Measurements from ENCODE around the gene KLHL12.

Gene KLHL12

DNA sequence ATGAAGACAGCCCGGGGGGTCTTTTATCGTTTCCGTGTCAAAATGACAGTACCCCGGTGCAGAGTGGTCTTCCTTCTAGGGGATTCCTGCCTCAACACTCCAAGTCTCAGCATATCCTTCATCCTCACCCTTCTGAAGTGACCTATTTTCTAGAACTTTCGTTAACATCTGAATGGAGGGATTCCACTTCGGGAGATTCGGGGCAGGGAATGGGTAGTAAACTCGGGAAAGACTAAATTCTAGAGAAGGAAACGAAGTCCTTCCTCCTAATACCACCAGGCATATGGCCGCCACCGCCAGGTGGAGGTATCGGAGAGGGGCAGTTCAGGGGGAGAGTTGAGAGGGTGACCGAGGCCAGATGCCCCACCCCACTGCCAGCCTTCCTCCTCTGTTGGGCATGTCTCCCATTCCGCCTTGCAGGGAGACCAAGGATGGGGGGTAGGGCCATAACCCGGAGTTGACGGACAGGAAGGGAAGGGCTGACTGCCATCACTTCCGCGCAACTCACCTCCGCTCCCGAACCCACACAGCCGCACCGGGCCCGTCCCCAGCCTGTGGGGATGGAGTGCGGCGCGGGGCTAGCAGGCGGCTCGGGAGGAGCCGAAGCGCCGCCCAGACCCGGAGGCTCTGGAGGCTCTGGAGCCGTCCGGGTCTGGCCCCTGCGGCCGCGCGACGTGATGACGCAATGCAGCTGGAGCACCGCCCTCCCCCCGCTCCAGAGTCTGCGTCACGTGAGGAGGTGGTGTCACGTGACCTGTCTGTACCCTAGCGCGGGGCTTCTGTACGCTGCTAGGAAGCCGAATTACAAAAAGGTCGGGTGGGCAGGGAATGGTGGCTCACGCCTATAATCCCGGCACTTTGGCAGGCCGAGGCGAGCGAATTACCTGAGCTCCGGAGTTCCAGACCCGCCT lies at the start of gene KLHL12:
TSS of gene KLHL12 (minus strand) at position 654 of the 911 bp plus-strand sequence. CDS start 2,072 bp downstream, outside the sequence.
- Histone ChIP-seq H3K4me1 (ENCODE audit: control insufficient read depth, insufficient read depth, low read length) (no peaks in the 10 kb centered on the region), H3K9ac (ENCODE audit: low read length in 2 of 2) (peak within 1 kb of the TSS; percentile 88 to 95)

DNA sequence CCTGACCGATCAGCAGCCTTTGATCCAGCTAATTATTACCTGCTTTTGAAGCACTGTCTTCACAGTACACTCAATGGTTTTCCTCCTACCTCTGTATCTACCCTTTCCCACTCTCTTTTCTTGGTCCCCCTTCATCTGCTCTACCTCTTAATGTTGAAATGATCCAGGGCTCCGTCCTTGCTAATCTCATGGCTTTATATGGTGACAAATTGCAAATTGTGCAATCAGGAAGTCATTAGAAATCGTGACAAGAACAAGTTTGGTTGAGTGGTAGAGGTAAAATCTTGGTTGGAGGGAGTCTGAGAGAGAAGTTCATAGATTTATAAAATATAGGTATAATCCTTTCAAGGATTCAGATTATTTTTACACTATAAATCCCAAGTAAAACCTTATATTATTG lies 49.6 kb upstream of the KLHL12 start:
- Histone ChIP-seq H3K9me3 (ENCODE audit: control insufficient read depth in 2 of 2, low read length in 2 of 2) (no peaks in the 10 kb centered on the region), H3K27me3 (ENCODE audit: control insufficient read depth in 1 of 2, insufficient read depth in 2 of 2, low read length in 2 of 2) (peaks cover 4 to 11% of the 10 kb centered on the region in 2 donors), H3K9ac (ENCODE audit: low read length in 2 of 2) (no peak overlapping the region), H3K36me3 (ENCODE audit: control insufficient read depth in 2 of 2, insufficient read depth in 2 of 2, low read length in 2 of 2) (no peaks in the 10 kb centered on the region), H3K27ac (ENCODE audit: low read length) (no peak overlapping the region), H3K4me1 (ENCODE audit: control insufficient read depth, insufficient read depth, low read length) (no peaks in the 10 kb centered on the region), H3K4me3 (ENCODE audit: low read length in 2 of 2) (no peak overlapping the region)

More for the DNA sequence above, at the start of gene KLHL12:
- Histone ChIP-seq H3K27me3 (ENCODE audit: control insufficient read depth in 1 of 2, insufficient read depth in 2 of 2, low read length in 2 of 2) (no peaks in the 10 kb centered on the region), H3K27ac (ENCODE audit: low read length) (peak within 1 kb of the TSS; percentile 87), H3K36me3 (ENCODE audit: control insufficient read depth in 2 of 2, insufficient read depth in 2 of 2, low read length in 2 of 2) (peaks cover 0 to 8% of the 10 kb centered on the region in 2 donors), H3K4me3 (ENCODE audit: low read length in 2 of 2) (peak within 1 kb of the TSS; percentile 97), H3K9me3 (ENCODE audit: control insufficient read depth in 2 of 2, low read length in 2 of 2) (no peaks in the 10 kb centered on the region)

DNA sequence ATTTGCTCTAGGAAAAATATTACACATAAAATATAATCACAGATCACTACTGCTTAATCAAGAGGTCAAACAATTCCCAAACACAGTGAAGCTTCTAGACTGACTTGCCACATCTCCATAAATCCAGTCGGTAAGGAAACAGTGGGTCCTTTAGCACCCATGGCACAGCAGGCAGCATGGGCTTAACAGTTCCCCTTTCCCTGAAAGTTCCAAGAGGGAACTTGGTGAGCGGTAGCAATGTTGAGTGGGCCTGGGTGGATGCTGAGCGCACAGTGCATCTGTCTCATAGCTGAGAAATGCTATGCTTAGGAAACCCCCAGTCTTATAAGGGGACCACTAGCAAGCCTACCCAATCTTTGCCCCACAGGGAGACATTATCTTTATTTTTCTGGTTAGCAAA lies 47.8 kb upstream of the KLHL12 start:
- Histone ChIP-seq H3K9me3 (ENCODE audit: control insufficient read depth in 2 of 2, low read length in 2 of 2) (no peaks in the 10 kb centered on the region), H3K4me1 (ENCODE audit: control insufficient read depth, insufficient read depth, low read length) (no peaks in the 10 kb centered on the region), H3K9ac (ENCODE audit: low read length in 2 of 2) (no peak overlapping the region), H3K36me3 (ENCODE audit: control insufficient read depth in 2 of 2, insufficient read depth in 2 of 2, low read length in 2 of 2) (no peaks in the 10 kb centered on the region), H3K27ac (ENCODE audit: low read length) (no peak overlapping the region), H3K27me3 (ENCODE audit: control insufficient read depth in 1 of 2, insufficient read depth in 2 of 2, low read length in 2 of 2) (peaks cover 4 to 11% of the 10 kb centered on the region in 2 donors), H3K4me3 (ENCODE audit: low read length in 2 of 2) (no peak overlapping the region)

DNA sequence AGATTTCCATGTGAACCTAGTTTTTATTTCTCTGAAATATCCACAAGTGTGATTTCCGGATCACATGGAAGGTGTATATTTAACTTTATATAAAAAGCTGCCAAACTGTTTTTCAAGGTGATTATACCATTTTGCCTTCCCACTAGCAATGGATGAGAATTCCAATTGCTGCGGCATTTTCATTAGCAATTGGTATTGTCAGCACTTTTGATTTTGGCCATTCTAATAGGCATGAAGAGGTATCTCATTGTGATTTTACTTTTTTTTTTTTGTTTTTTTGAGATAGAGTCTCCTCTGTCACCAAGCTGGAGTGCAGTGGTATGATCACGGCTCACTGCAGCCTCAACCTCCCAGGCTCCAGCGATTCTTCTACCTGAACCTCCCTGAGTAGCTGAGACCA lies 45.0 kb upstream of the KLHL12 start:
- Histone ChIP-seq H3K9me3 (ENCODE audit: control insufficient read depth in 2 of 2, low read length in 2 of 2) (no peaks in the 10 kb centered on the region), H3K4me1 (ENCODE audit: control insufficient read depth, insufficient read depth, low read length) (peaks cover 9% of the 10 kb centered on the region), H3K27ac (ENCODE audit: low read length) (no peak overlapping the region), H3K36me3 (ENCODE audit: control insufficient read depth in 2 of 2, insufficient read depth in 2 of 2, low read length in 2 of 2) (no peaks in the 10 kb centered on the region), H3K27me3 (ENCODE audit: control insufficient read depth in 1 of 2, insufficient read depth in 2 of 2, low read length in 2 of 2) (no peaks in the 10 kb centered on the region), H3K4me3 (ENCODE audit: low read length in 2 of 2) (no peak overlapping the region), H3K9ac (ENCODE audit: low read length in 2 of 2) (no peak overlapping the region)

DNA sequence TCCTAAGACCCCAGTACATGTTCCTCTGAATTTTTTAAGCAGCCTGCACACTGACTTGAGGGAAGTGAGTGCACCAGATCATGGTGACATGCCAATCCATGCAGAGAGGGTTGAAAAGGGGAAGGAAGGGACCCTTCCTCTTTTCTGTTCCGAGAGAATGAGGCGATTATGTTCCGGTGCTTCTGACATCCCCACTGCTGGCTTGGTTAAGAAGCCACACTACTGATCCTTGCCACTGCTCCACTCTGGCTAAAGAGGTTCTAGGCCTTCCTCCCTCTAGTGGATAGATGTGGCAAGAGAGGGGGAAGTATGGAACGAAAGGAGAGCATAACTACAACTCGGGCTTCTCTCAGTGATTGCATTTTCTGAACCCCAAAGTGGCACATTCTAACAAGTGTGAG lies 41.9 kb upstream of the KLHL12 start:
- Histone ChIP-seq H3K4me1 (ENCODE audit: control insufficient read depth, insufficient read depth, low read length) (peaks cover 20% of the 10 kb centered on the region), H3K9ac (ENCODE audit: low read length in 2 of 2) (no peak overlapping the region), H3K27me3 (ENCODE audit: control insufficient read depth in 1 of 2, insufficient read depth in 2 of 2, low read length in 2 of 2) (no peaks in the 10 kb centered on the region), H3K36me3 (ENCODE audit: control insufficient read depth in 2 of 2, insufficient read depth in 2 of 2, low read length in 2 of 2) (peaks cover 0 to 11% of the 10 kb centered on the region in 2 donors), H3K9me3 (ENCODE audit: control insufficient read depth in 2 of 2, low read length in 2 of 2) (no peaks in the 10 kb centered on the region), H3K27ac (ENCODE audit: low read length) (no peak overlapping the region), H3K4me3 (ENCODE audit: low read length in 2 of 2) (peak overlapping the region in 1 of 2 donors; percentile 22)

DNA sequence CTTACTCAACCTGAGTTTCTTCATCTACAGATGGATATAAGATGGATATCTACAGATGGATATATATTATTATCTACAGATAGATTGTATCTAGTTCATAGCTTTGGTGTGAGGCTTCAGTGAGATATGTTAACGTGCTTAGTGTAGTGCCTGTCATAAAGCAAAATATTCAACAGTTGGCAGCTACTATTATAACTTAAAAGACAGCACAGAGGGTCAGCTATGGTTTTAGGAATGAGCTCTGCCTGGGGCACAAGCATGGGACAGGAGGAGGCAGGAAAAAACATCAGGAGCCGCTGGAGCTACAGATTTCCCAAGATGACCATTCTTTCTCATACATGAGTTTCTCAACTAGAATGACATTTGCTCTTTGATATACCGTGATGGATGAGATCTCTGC lies 41.3 kb upstream of the KLHL12 start:
- H3K27me3 ChIP-seq (ENCODE audit: control insufficient read depth in 1 of 2, insufficient read depth in 2 of 2, low read length in 2 of 2), result no peaks in the 10 kb centered on the region
- peaks cover 0 to 16% of the 10 kb centered on the region in 2 donors for H3K36me3 ChIP-seq (ENCODE audit: control insufficient read depth in 2 of 2, insufficient read depth in 2 of 2, low read length in 2 of 2)
- H3K9me3 ChIP-seq (ENCODE audit: control insufficient read depth in 2 of 2, low read length in 2 of 2), result no peaks in the 10 kb centered on the region
- peak overlapping the region in 1 of 2 donors; percentile 88 for H3K4me3 ChIP-seq (ENCODE audit: low read length in 2 of 2)
- peaks cover 20% of the 10 kb centered on the region for H3K4me1 ChIP-seq (ENCODE audit: control insufficient read depth, insufficient read depth, low read length)
- H3K9ac ChIP-seq (ENCODE audit: low read length in 2 of 2), result peak overlapping the region; percentile 72 to 80
- H3K27ac ChIP-seq (ENCODE audit: low read length), result peak overlapping the region; percentile 71

DNA sequence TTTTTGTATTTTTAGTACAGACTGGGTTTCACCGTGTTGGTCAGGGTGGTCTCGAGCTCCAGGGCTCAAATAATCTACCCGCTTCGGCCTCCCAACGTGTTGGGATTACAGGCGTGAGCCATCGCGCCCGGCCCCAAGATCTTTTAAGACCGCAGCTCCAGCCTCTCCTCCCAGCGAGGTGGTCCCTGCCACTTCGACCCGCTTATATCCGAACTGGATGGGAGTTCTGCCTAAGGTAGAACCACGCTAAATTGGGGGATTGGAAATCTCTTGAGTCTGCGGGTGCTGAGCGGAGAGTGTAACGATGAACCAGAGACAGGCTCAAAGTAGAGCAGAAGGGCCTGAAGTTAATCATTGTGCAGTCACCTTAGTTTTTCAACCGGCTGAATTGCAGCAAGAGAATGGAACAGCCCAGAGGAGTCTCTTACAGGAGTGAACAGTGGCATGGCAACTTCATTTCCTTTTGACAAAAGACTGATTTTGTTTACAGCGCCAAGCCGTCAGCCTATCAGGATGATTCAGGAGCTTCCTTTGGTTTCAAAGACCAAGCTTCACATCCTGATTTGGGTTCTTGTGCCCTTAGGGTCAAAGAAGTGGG lies 40.7 kb upstream of the KLHL12 start:
- Histone ChIP-seq H3K4me1 (ENCODE audit: control insufficient read depth, insufficient read depth, low read length) (peaks cover 20% of the 10 kb centered on the region), H3K27me3 (ENCODE audit: control insufficient read depth in 1 of 2, insufficient read depth in 2 of 2, low read length in 2 of 2) (no peaks in the 10 kb centered on the region), H3K9me3 (ENCODE audit: control insufficient read depth in 2 of 2, low read length in 2 of 2) (no peaks in the 10 kb centered on the region), H3K9ac (ENCODE audit: low read length in 2 of 2) (peak overlapping the region; percentile 72 to 80), H3K4me3 (ENCODE audit: low read length in 2 of 2) (peak overlapping the region; percentile 78 to 88), H3K27ac (ENCODE audit: low read length) (peak overlapping the region; percentile 71), H3K36me3 (ENCODE audit: control insufficient read depth in 2 of 2, insufficient read depth in 2 of 2, low read length in 2 of 2) (peaks cover 3 to 18% of the 10 kb centered on the region in 2 donors)

DNA sequence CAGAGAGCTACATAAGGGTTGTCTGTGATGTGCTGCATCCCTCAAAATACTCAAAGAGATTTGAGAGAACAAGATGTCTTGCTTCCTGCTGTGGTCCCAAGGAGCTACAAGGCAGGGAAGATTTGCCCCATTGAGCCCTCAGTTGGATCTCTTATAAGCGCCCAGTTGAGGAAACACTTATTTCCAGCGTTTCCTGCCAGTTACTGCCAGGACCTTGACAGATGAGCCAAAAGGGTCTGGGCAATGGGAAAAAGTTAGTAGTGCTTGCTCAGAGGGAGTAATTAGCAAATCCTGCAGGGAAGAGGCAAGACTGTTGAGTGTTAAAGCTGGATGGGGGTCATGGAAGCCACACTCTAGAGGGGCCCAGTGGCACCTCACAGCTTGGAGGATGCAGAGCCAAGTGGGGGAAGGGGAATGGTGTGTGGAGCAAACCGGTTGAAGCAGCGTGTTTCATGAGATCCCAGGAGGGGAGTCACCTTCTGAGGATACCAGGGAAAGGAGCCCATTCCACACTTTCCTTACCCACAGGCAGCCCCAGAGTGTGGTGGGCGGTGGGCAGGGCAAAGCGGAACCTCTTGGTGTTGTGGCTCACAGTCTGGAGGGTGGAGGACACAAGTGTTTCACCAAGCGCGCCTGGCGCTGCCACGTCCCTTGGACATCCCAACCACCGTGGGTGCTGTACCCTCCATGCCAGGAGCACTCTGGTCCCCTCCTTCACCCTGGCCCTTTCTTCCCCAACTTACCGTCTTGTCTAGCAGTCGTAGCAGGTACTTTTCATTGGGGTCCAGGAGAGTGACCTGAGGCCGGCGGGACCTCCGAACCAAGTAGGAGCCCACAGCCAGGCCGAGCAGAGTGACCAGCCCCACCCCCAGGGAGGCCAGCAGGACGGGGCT lies 39.2 kb upstream of the KLHL12 start:
- H3K4me1 ChIP-seq (ENCODE audit: control insufficient read depth, insufficient read depth, low read length), result peaks cover 20% of the 10 kb centered on the region
- H3K27me3 ChIP-seq (ENCODE audit: control insufficient read depth in 1 of 2, insufficient read depth in 2 of 2, low read length in 2 of 2), result no peaks in the 10 kb centered on the region

DNA sequence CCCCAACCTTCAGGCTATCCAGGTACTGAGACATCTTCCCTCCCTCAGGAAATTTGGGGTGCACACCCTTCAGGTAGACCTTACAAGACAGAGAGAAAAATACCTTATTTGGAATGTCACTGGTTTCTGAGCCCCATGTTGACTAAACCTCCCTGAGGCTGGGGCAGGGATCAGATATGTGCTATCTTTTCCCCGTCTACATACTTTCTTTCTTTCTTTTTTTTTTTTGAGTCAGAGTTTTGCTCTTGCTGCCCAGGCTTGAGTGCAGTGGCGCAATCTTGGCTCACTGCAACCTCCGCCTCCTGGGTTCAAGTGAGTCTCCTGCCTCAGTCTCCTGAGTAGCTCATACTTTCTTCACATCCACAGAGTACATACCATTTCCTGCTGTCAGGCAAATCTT lies 38.4 kb upstream of the KLHL12 start:
- Histone ChIP-seq H3K27ac (ENCODE audit: low read length) (peak overlapping the region; percentile 92), H3K9ac (ENCODE audit: low read length in 2 of 2) (no peak overlapping the region), H3K9me3 (ENCODE audit: control insufficient read depth in 2 of 2, low read length in 2 of 2) (no peaks in the 10 kb centered on the region), H3K4me1 (ENCODE audit: control insufficient read depth, insufficient read depth, low read length) (peaks cover 20% of the 10 kb centered on the region), H3K36me3 (ENCODE audit: control insufficient read depth in 2 of 2, insufficient read depth in 2 of 2, low read length in 2 of 2) (peaks cover 8 to 31% of the 10 kb centered on the region in 2 donors), H3K27me3 (ENCODE audit: control insufficient read depth in 1 of 2, insufficient read depth in 2 of 2, low read length in 2 of 2) (no peaks in the 10 kb centered on the region), H3K4me3 (ENCODE audit: low read length in 2 of 2) (no peak overlapping the region)

More for the DNA sequence above, 39.2 kb upstream of the KLHL12 start:
- H3K9me3 ChIP-seq (ENCODE audit: control insufficient read depth in 2 of 2, low read length in 2 of 2), result no peaks in the 10 kb centered on the region
- H3K9ac ChIP-seq (ENCODE audit: low read length in 2 of 2), result peak overlapping the region; percentile 92 to 95
- peaks cover 8 to 31% of the 10 kb centered on the region in 2 donors for H3K36me3 ChIP-seq (ENCODE audit: control insufficient read depth in 2 of 2, insufficient read depth in 2 of 2, low read length in 2 of 2)
- peak overlapping the region; percentile 88 to 89 for H3K4me3 ChIP-seq (ENCODE audit: low read length in 2 of 2)
- peak overlapping the region; percentile 92 for H3K27ac ChIP-seq (ENCODE audit: low read length)

DNA sequence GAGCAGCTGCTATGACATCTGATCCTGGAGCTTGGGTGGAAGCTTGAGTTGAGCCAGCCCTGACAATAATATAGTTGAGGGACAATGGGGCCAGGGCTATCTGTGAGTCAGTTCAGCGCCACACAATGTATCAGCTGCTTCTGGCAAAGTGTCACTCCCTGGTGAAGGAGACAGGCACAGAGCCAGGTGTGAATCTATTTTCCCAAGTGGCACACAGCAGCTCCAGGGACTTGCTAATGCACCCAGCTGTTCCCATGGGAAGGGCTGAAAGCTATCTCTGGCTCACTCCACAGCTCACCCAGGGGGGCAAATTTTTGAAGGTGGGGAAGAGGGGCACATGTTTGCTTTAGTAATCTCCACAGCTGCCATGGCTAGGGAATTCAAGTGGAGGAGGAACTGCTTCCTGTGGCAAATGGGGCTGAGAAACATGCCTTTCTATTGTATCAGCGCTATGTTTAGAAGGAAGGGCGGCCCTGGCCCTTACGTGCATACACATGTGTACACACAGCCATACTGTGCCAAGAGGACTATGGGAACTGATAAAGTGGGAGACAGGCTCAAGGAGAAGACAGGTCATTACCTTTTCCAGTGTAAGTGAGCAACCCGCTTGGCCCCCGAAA lies 37.9 kb upstream of the KLHL12 start:
- peaks cover 20% of the 10 kb centered on the region for H3K4me1 ChIP-seq (ENCODE audit: control insufficient read depth, insufficient read depth, low read length)
- H3K27me3 ChIP-seq (ENCODE audit: control insufficient read depth in 1 of 2, insufficient read depth in 2 of 2, low read length in 2 of 2), result no peaks in the 10 kb centered on the region
- H3K36me3 ChIP-seq (ENCODE audit: control insufficient read depth in 2 of 2, insufficient read depth in 2 of 2, low read length in 2 of 2), result peaks cover 8 to 31% of the 10 kb centered on the region in 2 donors
- H3K9me3 ChIP-seq (ENCODE audit: control insufficient read depth in 2 of 2, low read length in 2 of 2), result no peaks in the 10 kb centered on the region
- no peak overlapping the region for H3K27ac ChIP-seq (ENCODE audit: low read length)
- no peak overlapping the region for H3K9ac ChIP-seq (ENCODE audit: low read length in 2 of 2)
- no peak overlapping the region for H3K4me3 ChIP-seq (ENCODE audit: low read length in 2 of 2)

All from stomach smooth muscle (tissue), 2 donors.